ENCODE data around the gene SLC25A44.

The SLC25A44 gene

DNA sequence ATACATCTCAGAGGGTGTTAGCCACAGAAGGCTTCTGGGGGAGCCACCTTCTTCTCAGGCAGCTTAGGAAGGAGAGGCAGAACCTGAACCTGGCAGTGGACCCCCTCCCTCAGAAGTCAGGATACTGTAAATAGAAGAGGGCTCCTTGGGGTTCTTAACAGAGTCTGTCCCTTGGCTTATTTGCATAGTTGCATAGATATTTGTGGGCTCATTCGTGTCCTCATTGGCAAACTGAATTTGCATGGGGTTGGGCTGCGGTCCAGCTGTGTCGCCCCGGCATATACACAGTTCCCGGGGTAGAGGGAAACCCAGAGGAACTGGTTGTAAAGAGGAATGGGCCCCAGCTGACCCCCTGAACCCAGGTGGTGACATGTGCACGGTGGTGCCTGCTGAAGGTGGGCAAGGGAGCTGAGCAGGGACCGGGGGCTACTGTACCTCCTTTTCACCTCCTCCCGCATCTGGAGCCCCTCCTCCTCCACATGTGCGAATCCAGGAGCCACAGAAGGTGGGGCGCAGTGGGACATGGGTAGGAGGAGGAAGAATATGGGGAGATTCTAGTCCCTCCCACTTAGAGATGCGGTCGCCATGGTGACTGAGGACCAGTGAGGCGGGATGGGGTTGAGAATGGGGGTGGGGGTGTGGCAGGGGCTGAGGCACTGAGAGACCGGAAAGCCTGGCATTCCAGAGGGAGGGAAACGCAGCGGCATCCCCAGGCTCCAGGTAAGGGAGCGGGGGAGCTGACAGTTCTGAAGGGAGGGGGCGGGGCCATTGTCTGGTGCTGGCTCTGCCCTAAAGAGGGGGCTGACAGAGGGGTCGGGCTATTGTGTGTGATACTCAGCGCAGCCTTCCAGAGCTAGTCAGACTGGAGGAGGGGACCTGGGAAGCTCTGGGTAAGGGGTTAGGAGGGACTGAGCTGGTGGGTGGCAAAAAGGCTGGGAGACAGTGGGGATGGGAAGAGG is 44.3 kb upstream of the SLC25A44 start:
- H3K4me3 ChIP-seq (ENCODE audit: low read depth, low read length), result no peak overlapping the region
- no peak for DNase-seq (ENCODE audit: low read depth)
- TF ChIP-seq, protein P1, sequence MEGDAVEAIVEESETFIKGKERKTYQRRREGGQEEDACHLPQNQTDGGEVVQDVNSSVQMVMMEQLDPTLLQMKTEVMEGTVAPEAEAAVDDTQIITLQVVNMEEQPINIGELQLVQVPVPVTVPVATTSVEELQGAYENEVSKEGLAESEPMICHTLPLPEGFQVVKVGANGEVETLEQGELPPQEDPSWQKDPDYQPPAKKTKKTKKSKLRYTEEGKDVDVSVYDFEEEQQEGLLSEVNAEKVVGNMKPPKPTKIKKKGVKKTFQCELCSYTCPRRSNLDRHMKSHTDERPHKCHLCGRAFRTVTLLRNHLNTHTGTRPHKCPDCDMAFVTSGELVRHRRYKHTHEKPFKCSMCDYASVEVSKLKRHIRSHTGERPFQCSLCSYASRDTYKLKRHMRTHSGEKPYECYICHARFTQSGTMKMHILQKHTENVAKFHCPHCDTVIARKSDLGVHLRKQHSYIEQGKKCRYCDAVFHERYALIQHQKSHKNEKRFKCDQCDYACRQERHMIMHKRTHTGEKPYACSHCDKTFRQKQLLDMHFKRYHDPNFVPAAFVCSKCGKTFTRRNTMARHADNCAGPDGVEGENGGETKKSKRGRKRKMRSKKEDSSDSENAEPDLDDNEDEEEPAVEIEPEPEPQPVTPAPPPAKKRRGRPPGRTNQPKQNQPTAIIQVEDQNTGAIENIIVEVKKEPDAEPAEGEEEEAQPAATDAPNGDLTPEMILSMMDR (IDR thresholded peaks at IDR 0.05; ENCODE audit: control insufficient read depth, extremely low read depth, insufficient read depth), result no peak

GRCh38 chr1:156150333-156151011 is 43.4 kb upstream of the SLC25A44 start:
- H3K4me3 ChIP-seq (ENCODE audit: low read depth, low read length), result no peak overlapping the region
- TF ChIP-seq, protein P1 (IDR thresholded peaks at IDR 0.05; ENCODE audit: control insufficient read depth, extremely low read depth, insufficient read depth), result no peak
- no peak for DNase-seq (ENCODE audit: low read depth)

- no peak overlapping the region for H3K4me3 ChIP-seq (ENCODE audit: low read depth, low read length)
- TF ChIP-seq, protein P1 (IDR thresholded peaks at IDR 0.05; ENCODE audit: control insufficient read depth, extremely low read depth, insufficient read depth), result no peak
- DNase-seq (ENCODE audit: low read depth), result no peak
Observed at GRCh38 chr1:156151093-156151688, 42.7 kb upstream of the SLC25A44 start.

DNA sequence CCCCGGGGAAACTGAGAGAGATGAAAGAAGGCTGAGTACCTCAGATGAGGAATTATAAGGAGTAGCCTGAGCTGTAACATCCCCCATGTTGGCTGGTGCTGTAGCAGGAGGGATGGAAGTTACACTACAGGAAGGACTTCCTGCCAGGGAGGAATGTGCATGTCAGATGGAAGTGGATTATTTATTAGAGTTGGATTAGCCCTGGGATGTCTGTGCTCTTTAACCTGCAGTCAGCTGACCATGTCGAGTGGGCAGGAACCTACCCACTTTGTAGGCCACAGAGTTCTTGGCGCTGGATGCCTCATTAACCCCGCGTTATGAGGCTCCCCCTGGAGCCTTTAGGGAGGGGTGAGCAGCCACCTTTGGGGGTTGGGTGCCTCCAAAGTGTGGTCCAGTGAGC is 41.3 kb upstream of the SLC25A44 start:
- H3K4me3 ChIP-seq (ENCODE audit: low read depth, low read length), result no peak overlapping the region
- no peak for DNase-seq (ENCODE audit: low read depth)
- TF ChIP-seq, protein P1 (IDR thresholded peaks at IDR 0.05; ENCODE audit: control insufficient read depth, extremely low read depth, insufficient read depth), result no peak

GRCh38 chr1:156153362-156153761 is 40.5 kb upstream of the SLC25A44 start, which contains the start of gene SEMA4A:
SEMA4A (plus strand) TSS chr1:156153585; CDS start chr1:156154579, 994 bp downstream.
- peak within 1 kb of the TSS; percentile 75 for H3K4me3 ChIP-seq (ENCODE audit: low read depth, low read length)
- TF ChIP-seq, protein P1 (IDR thresholded peaks at IDR 0.05; ENCODE audit: control insufficient read depth, extremely low read depth, insufficient read depth), result no peak
- DNase-seq (ENCODE audit: low read depth), result peak; percentile 90

DNA sequence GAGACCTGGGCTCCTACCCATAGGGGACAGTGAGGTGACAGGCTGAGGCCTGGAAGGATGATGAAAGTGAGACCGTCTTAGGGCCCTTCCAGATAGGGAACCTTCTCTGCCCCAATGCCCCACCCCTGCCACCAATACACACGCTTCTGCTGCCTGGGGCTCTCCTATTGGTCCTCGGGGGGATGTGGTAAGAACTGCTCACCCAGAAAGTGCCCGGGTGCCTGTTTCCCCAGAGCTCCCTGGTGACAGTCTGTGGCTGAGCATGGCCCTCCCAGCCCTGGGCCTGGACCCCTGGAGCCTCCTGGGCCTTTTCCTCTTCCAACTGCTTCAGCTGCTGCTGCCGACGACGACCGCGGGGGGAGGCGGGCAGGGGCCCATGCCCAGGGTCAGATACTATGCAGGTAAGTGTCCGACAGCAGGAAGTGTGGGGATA is 39.6 kb upstream of the SLC25A44 start:
- H3K4me3 ChIP-seq (ENCODE audit: low read depth, low read length), result peak overlapping the region; percentile 75
- no peak for DNase-seq (ENCODE audit: low read depth)
- TF ChIP-seq, protein P1 (IDR thresholded peaks at IDR 0.05; ENCODE audit: control insufficient read depth, extremely low read depth, insufficient read depth), result no peak

Measured in LNCaP clone FGC (cell line).